Stimulated activated naive CD8-positive, alpha-beta T cell treated with anti-CD3 and anti-CD28 coated beads, Interleukin-15, Interleukin-2, amounts not matched to agents 100 U/mL and 50 U/mL, for 24 hours (primary cell): ENCODE results near the gene SAMD11.
"Not testable (repeated sequence)": the region's sequence is repeated elsewhere in the genome, so short reads cannot be mapped to it uniquely, and the experiment has no call there.

Source experiments
- ATAC-seq: fragments of 150-1000 bp; cut with Tn5 transposase; one replicate; pipeline ENCODE4 v1.10.0; 2021
- DNase-seq: peaks from one replicate; pipeline ENCODE4 v3.0.0; 2021

The SAMD11 gene

GRCh38 chr1:923131-923990 is at the start of gene SAMD11:
TSS of gene SAMD11 (plus strand) at chr1:923923. CDS start at chr1:924432, 509 bp downstream.
- ATAC-seq (no peak), DNase-seq (peak; percentile 73)

- ATAC-seq = not testable (repeated sequence)
Measured at GRCh38 chr1:876428-877208, 47.1 kb upstream of the SAMD11 start.

GRCh38 chr1:877209-877986 is 46.3 kb upstream of the SAMD11 start:
- not testable (repeated sequence) for DNase-seq, ATAC-seq

More at GRCh38 chr1:876428-877208, 47.1 kb upstream of the SAMD11 start:
- not testable (repeated sequence) for DNase-seq

GRCh38 chr1:880511-880910 is 43.2 kb upstream of the SAMD11 start:
- ATAC-seq, DNase-seq: not testable (repeated sequence)

- DNase-seq, ATAC-seq: not testable (repeated sequence)
Measured at GRCh38 chr1:880915-881314, 42.8 kb upstream of the SAMD11 start.

GRCh38 chr1:886311-886710 is 37.4 kb upstream of the SAMD11 start:
- DNase-seq = no peak
- no peak for ATAC-seq

- DNase-seq (no peak), ATAC-seq (no peak)
Measured at GRCh38 chr1:886760-887159, 37.0 kb upstream of the SAMD11 start.

GRCh38 chr1:888297-888696 is 35.4 kb upstream of the SAMD11 start:
- ATAC-seq (no peak), DNase-seq (no peak)

GRCh38 chr1:889774-890173 is 33.9 kb upstream of the SAMD11 start:
- not testable (repeated sequence) for ATAC-seq, DNase-seq

- not testable (repeated sequence) for ATAC-seq, DNase-seq
Measured at GRCh38 chr1:890234-890633, 33.5 kb upstream of the SAMD11 start.

GRCh38 chr1:890661-891060 is 33.1 kb upstream of the SAMD11 start:
- DNase-seq = no peak

GRCh38 chr1:897226-897625 is 26.5 kb upstream of the SAMD11 start:
- DNase-seq = no peak

More at GRCh38 chr1:890661-891060, 33.1 kb upstream of the SAMD11 start:
- ATAC-seq = no peak

GRCh38 chr1:897951-898350 is 25.8 kb upstream of the SAMD11 start:
- not testable (repeated sequence) for DNase-seq, ATAC-seq

More at GRCh38 chr1:897226-897625, 26.5 kb upstream of the SAMD11 start:
- no peak for ATAC-seq

- ATAC-seq (no peak), DNase-seq (no peak)
Measured at GRCh38 chr1:899636-900317, 23.9 kb upstream of the SAMD11 start.

- ATAC-seq = no peak
- DNase-seq = no peak
Measured at GRCh38 chr1:901108-901859, 22.4 kb upstream of the SAMD11 start.

- ATAC-seq = no peak
- no peak for DNase-seq
Measured at GRCh38 chr1:902802-903201, 20.9 kb upstream of the SAMD11 start.

- ATAC-seq = no peak
- DNase-seq = no peak
Measured at GRCh38 chr1:903305-903704, 20.4 kb upstream of the SAMD11 start.

- DNase-seq (no peak), ATAC-seq (no peak)
Measured at GRCh38 chr1:903721-904271, 19.9 kb upstream of the SAMD11 start.

- peak; percentile 69 for ATAC-seq
- DNase-seq = peak; percentile 91
Measured at GRCh38 chr1:904310-904950, 19.3 kb upstream of the SAMD11 start.
